Left cardiac atrium (tissue), 4 donors: ENCODE measurements around the gene PCCA. TPM values are rescaled to one million over a fixed set of nuclear protein-coding genes. Genes with fewer than 3 reads are reported as not detected.

Experiments
- ATAC-seq, 2 donors: fragments of 200-7000 bp; cut with Tn5 transposase; one replicate each; pipeline ENCODE4 v1.9.1; 2020; ENCODE audit warnings: mild to moderate bottlenecking in 2 of 2, moderate library complexity in 2 of 2
- DNase-seq: peaks from one replicate; pipeline ENCODE4 v3.0.0-alpha.2; 2020
- intact Hi-C, 2 donors: fragments of 100-400 bp; cut with DNase I; formaldehyde crosslinking; loops; one replicate each; pipeline versions ENCODE4 v1.14.1 to v1.15.1; 2022 to 2023
- total RNA-seq, 2 donors: library from RNA; stranded (reverse); fragmentation: NEBNext Ultra II Directional; extraction: Animal tissue kit (Norgen Biotek cat#: 25700); gene quantifications; one replicate each; pipeline ENCODE4 v1.2.1, GENCODE V29; 2021
- donor health status: DM: no; HTN: yes; CAD: no.
- donor health status: DM: no; HTN: yes; CAD: no; lungs with severe emphysema.
- donor health status: DM: yes; HTN: yes; CAD: no.
- donor health status: Dilated cardiomyopathy.

PCCA gene
- total RNA-seq, 2 donors from 2014 or later: 47.1 to 51.1 TPM

- no peak for DNase-seq
- intact Hi-C loops: no loop called here
- ATAC-seq: no peak
Measured at GRCh38 chr13:100506600-100507422, 417.9 kb downstream of the PCCA start.

GRCh38 chr13:100508455-100508854 is 419.6 kb downstream of the PCCA start:
- DNase-seq (no peak), ATAC-seq (no peak)
- intact Hi-C loops: no loop called here

- ATAC-seq (no peak), DNase-seq (no peak)
- intact Hi-C loops: no loop called here
Measured at GRCh38 chr13:100508996-100509395, 420.1 kb downstream of the PCCA start.

- ATAC-seq: peak; percentile 19 to 63
- intact Hi-C loops: loop anchor here (5.0 to 10.0 kb wide), 4 partner anchors 276 to 856 kb away; no protein-coding TSS in a partner anchor
Measured at GRCh38 chr13:100510208-100510957, 421.5 kb downstream of the PCCA start.

GRCh38 chr13:100511466-100511865 is 422.6 kb downstream of the PCCA start:
- intact Hi-C loops: loop anchor here (5.0 to 10.0 kb wide), 4 partner anchors 277 to 857 kb away; no protein-coding TSS in a partner anchor
- DNase-seq (no peak), ATAC-seq (no peak)

More at GRCh38 chr13:100510208-100510957, 421.5 kb downstream of the PCCA start:
- DNase-seq: no peak

GRCh38 chr13:100512422-100512821 is 423.5 kb downstream of the PCCA start:
- ATAC-seq (no peak), DNase-seq (no peak)
- intact Hi-C loops: loop anchor here (5.0 to 10.0 kb wide), 4 partner anchors 278 to 858 kb away; no protein-coding TSS in a partner anchor

- ATAC-seq (no peak), DNase-seq (no peak)
- intact Hi-C loops: loop anchor here (5.0 to 10.0 kb wide), 4 partner anchors 278 to 858 kb away; no protein-coding TSS in a partner anchor
Measured at GRCh38 chr13:100513171-100513570, 424.3 kb downstream of the PCCA start.

GRCh38 chr13:100513987-100514670 is 425.2 kb downstream of the PCCA start:
- ATAC-seq: no peak

GRCh38 chr13:100514788-100515409 is 426.0 kb downstream of the PCCA start:
- intact Hi-C loops: loop anchor here (2.0 to 10.0 kb wide), 5 partner anchors 280 to 860 kb away; no protein-coding TSS in a partner anchor
- ATAC-seq (peak; percentile 85 to 94), DNase-seq (peak; percentile 85)

More at GRCh38 chr13:100513987-100514670, 425.2 kb downstream of the PCCA start:
- no peak for DNase-seq
- intact Hi-C loops: loop anchor here (2.0 to 10.0 kb wide), 5 partner anchors 279 to 859 kb away; no protein-coding TSS in a partner anchor

GRCh38 chr13:100515410-100515800 is 426.5 kb downstream of the PCCA start:
- intact Hi-C loops: loop anchor here (2.0 to 10.0 kb wide), 4 partner anchors 281 to 861 kb away; no protein-coding TSS in a partner anchor
- DNase-seq (no peak), ATAC-seq (no peak)

GRCh38 chr13:100517135-100517534 is 428.2 kb downstream of the PCCA start:
- intact Hi-C loops: loop anchor here (10.0 kb wide), 3 partner anchors 282 to 862 kb away; no protein-coding TSS in a partner anchor
- ATAC-seq (no peak), DNase-seq (no peak)

GRCh38 chr13:100517728-100518127 is 428.8 kb downstream of the PCCA start:
- ATAC-seq (no peak), DNase-seq (no peak)
- intact Hi-C loops: loop anchor here (10.0 kb wide), 3 partner anchors 283 to 863 kb away; no protein-coding TSS in a partner anchor

GRCh38 chr13:100518394-100519062 is 429.6 kb downstream of the PCCA start:
- intact Hi-C loops: loop anchor here (10.0 kb wide), 3 partner anchors 284 to 864 kb away; no protein-coding TSS in a partner anchor
- no peak for ATAC-seq

GRCh38 chr13:100519626-100520025 is 430.7 kb downstream of the PCCA start:
- ATAC-seq (no peak), DNase-seq (no peak)
- intact Hi-C loops: loop anchor here (10.0 kb wide), 3 partner anchors 285 to 865 kb away; no protein-coding TSS in a partner anchor

More at GRCh38 chr13:100518394-100519062, 429.6 kb downstream of the PCCA start:
- no peak for DNase-seq

GRCh38 chr13:100520936-100521850 is 432.3 kb downstream of the PCCA start:
- DNase-seq (no peak), ATAC-seq (no peak)
- intact Hi-C loops: no loop called here

- DNase-seq (no peak), ATAC-seq (no peak)
- intact Hi-C loops: no loop called here
Measured at GRCh38 chr13:100521851-100522617, 433.1 kb downstream of the PCCA start.
